ENCODE data around the gene CCDC9. TPM values are rescaled to one million over a fixed set of nuclear protein-coding genes. Genes with fewer than 3 reads are reported as not detected.
A peak's percentile ranks its signal among the peaks of the same experiment; 100 is the strongest.

CCDC9 gene
- total RNA-seq, 1 experiment from 2014 or later: 38.2 TPM

GRCh38 chr19:47239152-47239551 lies 17.2 kb upstream of the CCDC9 start:
- TF ChIP-seq CTCF (IDR thresholded peaks at IDR 0.05; ENCODE audit: unreplicated experiment): no peak
- Mint-ChIP-seq H3K9me3 (ENCODE audit: low read depth, unreplicated experiment) (no peaks in the 10 kb centered on the region), H3K27me3 (ENCODE audit: unreplicated experiment) (peaks cover 25% of the 10 kb centered on the region), H3K4me1 (ENCODE audit: low read depth, unreplicated experiment) (peaks cover 8% of the 10 kb centered on the region), H3K4me3 (ENCODE audit: low read depth, unreplicated experiment) (peak overlapping the region; percentile 41), H3K36me3 (ENCODE audit: insufficient read depth, unreplicated experiment) (peaks cover 21% of the 10 kb centered on the region), H3K27ac (ENCODE audit: unreplicated experiment) (no peak overlapping the region)
- CTCF ChIA-PET: no interaction called here
- intact Hi-C loops (cut with micrococcal nuclease; ENCODE audit: unreplicated experiment): no loop called here
- no TSS peak for BruUV-seq (replicated peaks)
- DNase-seq: no peak

DNA sequence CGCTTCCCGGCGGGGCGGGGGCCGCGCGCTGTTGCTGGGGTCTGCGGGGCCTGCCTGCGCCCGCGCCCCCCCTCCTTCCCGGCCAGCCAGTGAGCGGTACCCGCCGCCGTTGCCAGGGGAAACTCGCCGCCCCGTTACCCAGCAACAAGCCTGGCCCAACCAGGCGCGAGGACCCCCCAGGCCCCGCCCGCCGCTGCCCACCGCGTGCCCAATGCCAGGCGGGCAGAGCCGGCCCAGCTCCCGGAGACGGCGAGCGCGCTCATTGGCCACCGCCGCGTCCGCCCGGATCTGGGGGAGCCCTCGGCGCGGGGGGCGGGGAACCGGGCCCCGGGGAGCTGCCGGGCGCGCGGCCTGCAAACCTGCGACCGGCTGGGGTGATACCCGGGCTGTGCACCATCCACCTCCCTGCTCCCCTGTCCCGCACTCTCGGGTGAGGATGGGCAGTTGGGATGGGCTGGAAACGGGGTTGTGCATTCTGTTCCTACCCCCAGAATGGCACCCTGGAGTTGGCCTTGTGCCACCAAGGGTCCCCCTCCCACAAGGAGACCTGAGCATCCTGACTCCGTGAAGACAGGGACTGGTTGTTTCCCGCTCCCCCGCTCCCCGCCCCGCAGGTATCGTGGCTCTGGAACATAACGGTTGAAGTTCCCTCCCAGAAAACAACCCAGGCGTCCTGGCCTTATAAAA lies 16.6 kb upstream of the CCDC9 start:
- peaks cover 21% of the 10 kb centered on the region for H3K36me3 Mint-ChIP-seq (ENCODE audit: insufficient read depth, unreplicated experiment)
- intact Hi-C loops (cut with micrococcal nuclease; ENCODE audit: unreplicated experiment): no loop called here
- no peak for TF ChIP-seq CTCF (IDR thresholded peaks at IDR 0.05; ENCODE audit: unreplicated experiment)
- peaks cover 8% of the 10 kb centered on the region for H3K4me1 Mint-ChIP-seq (ENCODE audit: low read depth, unreplicated experiment)
- peak; percentile 77 for DNase-seq
- H3K27me3 Mint-ChIP-seq (ENCODE audit: unreplicated experiment): peaks cover 25% of the 10 kb centered on the region
- CTCF ChIA-PET: no interaction called here
- no peak overlapping the region for H3K27ac Mint-ChIP-seq (ENCODE audit: unreplicated experiment)
- peak overlapping the region; percentile 41 for H3K4me3 Mint-ChIP-seq (ENCODE audit: low read depth, unreplicated experiment)
- BruUV-seq (replicated peaks): no TSS peak
- H3K9me3 Mint-ChIP-seq (ENCODE audit: low read depth, unreplicated experiment): no peaks in the 10 kb centered on the region

DNA sequence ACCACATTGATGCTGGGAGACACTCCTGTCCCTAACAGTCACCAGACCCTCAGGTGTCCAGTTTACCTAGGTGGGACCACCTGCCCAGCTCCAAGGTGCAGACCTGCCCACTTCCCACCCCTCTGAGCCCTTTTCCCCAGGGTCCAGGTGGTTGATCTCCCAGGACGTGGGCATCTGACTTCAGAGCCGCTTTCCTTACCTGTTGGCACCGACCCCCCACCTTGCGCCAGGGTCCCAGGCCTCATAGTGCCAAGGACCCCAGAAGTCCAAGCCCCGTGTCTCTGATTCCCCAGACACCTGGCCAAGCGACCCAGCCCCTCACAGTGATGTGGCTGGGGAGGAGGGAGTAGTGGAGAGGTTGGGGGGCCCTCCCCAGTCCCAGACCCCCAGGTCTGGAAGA lies 15.8 kb upstream of the CCDC9 start:
- intact Hi-C loops (cut with micrococcal nuclease; ENCODE audit: unreplicated experiment): no loop called here

More for the DNA sequence above, 15.8 kb upstream of the CCDC9 start:
- CTCF ChIA-PET: interaction anchor here (0.6 to 1.3 kb wide), 4 partner anchors 8 to 31 kb away, joined by 3 to 7 read pairs (median 6); no protein-coding TSS in a partner anchor
- Mint-ChIP-seq H3K4me3 (ENCODE audit: low read depth, unreplicated experiment) (no peak overlapping the region), H3K36me3 (ENCODE audit: insufficient read depth, unreplicated experiment) (peaks cover 21% of the 10 kb centered on the region), H3K9me3 (ENCODE audit: low read depth, unreplicated experiment) (no peaks in the 10 kb centered on the region), H3K27ac (ENCODE audit: unreplicated experiment) (no peak overlapping the region), H3K27me3 (ENCODE audit: unreplicated experiment) (peaks cover 23% of the 10 kb centered on the region), H3K4me1 (ENCODE audit: low read depth, unreplicated experiment) (peaks cover 8% of the 10 kb centered on the region)
- TF ChIP-seq CTCF (IDR thresholded peaks at IDR 0.05; ENCODE audit: unreplicated experiment): no peak
- no peak for DNase-seq
- no TSS peak for BruUV-seq (replicated peaks)
